ENCODE measurements around the gene RREB1. TPM values are rescaled to one million over a fixed set of nuclear protein-coding genes. Genes with fewer than 3 reads are reported as not detected.

RREB1 gene
- total RNA-seq, 1 experiment from 2014 or later: 35.8 TPM

DNA sequence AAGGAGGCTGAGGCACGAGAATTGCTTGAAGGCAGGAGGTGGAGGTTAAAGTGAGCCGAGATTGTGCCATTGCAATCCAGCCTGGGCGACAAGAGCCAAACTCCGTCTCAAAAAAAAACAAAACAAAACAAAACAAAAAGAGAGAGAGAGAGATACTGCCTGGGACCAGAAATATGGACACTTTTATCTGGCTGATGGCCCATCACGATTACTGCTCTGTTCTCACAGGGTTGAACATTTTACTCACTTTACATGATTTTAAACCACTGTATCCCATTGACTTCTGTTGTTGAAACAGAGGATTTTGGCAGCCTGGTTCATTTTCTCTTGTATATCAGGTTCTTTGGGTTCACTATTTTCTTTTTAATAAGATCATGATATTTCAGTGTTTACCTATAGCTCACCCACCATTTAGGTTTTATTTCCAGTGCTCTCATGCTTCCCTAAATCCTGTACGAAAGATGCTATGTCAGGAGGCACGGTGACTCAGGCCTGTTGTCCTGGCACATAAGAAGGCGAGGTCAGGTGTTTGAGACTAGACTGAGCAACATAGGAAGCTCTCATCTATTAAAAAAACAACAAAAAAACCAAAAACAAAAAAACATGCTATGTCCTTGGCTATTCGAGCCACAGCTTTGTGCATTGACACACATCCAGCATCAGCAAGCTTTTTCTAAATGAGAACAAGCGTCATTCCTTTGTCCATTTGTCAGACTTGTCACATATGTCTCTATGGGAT lies 34.5 kb upstream of the RREB1 start:
- DNase-seq: no peak
- Mint-ChIP-seq H3K4me1 (no peaks in the 10 kb centered on the region), H3K27me3 (ENCODE audit: low read depth) (peaks cover 1% of the 10 kb centered on the region; the same call in 1 of the 2 replicates), H3K36me3 (ENCODE audit: insufficient read depth in 1 of 3, low read depth in 3 of 3) (no peaks in the 10 kb centered on the region), H3K27ac (no peak overlapping the region; a peak in 1 of 7 replicates), H3K4me3 (no peak overlapping the region), H3K9me3 (no peaks in the 10 kb centered on the region)
- Histone ChIP-seq H2BK5ac (ENCODE audit: insufficient read length, low read length) (no peak overlapping the region), H3K4ac (ENCODE audit: low read depth, low read length) (no peak overlapping the region), H4K20me1 (ENCODE audit: control insufficient read depth, insufficient read depth, insufficient read length) (no peaks in the 10 kb centered on the region), H3K23ac (ENCODE audit: insufficient read length, low read depth, low read length) (no peak overlapping the region), H4K8ac (replicated peaks; ENCODE audit: insufficient read length, low read depth, low read length) (no peak overlapping the region), H4K91ac (ENCODE audit: insufficient read length, low read depth, low read length) (no peak overlapping the region), H3K27ac (ENCODE audit: insufficient read length, low read depth, low read length) (no peak overlapping the region), H2AK5ac (ENCODE audit: insufficient read length, low read length) (no peak overlapping the region), H3K4me2 (ENCODE audit: insufficient read depth, insufficient read length, low read length) (no peak overlapping the region), H3K79me1 (ENCODE audit: insufficient read depth, low read depth, low read length, poor library complexity, severe bottlenecking) (no peaks in the 10 kb centered on the region), H3K23me2 (ENCODE audit: insufficient read length, low read depth, low read length, poor library complexity, severe bottlenecking) (no peaks in the 10 kb centered on the region), H2BK120ac (ENCODE audit: low read depth, low read length, poor library complexity, severe bottlenecking) (no peak overlapping the region), H3T11ph (ENCODE audit: low read length) (no peak overlapping the region), H3K14ac (ENCODE audit: insufficient read depth, low read length) (no peak overlapping the region), H3K9me3 (ENCODE audit: control insufficient read depth, low read depth, low read length) (no peaks in the 10 kb centered on the region), H3K27me3 (ENCODE audit: insufficient read depth, low read length) (no peaks in the 10 kb centered on the region), H2AFZ (ENCODE audit: low read length) (no peak overlapping the region), H2BK12ac (ENCODE audit: insufficient read length, low read depth, low read length) (no peak overlapping the region), H3K79me2 (ENCODE audit: insufficient read depth, low read length) (no peaks in the 10 kb centered on the region), H3K9ac (ENCODE audit: extremely low read depth, insufficient read length, low read length) (no peak overlapping the region), H3K56ac (ENCODE audit: insufficient read length, low read depth, low read length) (no peak overlapping the region), H2BK15ac (ENCODE audit: low read depth, low read length) (no peak overlapping the region), H3K18ac (ENCODE audit: insufficient read length, low read depth, low read length) (no peak overlapping the region), H2BK20ac (ENCODE audit: low read depth, low read length, poor library complexity, severe bottlenecking) (no peak overlapping the region), H3K4me1 (ENCODE audit: insufficient read depth, low read length) (no peaks in the 10 kb centered on the region), H4K5ac (ENCODE audit: insufficient read length, low read depth, low read length) (no peak overlapping the region)
- TF ChIP-seq, protein P1, sequence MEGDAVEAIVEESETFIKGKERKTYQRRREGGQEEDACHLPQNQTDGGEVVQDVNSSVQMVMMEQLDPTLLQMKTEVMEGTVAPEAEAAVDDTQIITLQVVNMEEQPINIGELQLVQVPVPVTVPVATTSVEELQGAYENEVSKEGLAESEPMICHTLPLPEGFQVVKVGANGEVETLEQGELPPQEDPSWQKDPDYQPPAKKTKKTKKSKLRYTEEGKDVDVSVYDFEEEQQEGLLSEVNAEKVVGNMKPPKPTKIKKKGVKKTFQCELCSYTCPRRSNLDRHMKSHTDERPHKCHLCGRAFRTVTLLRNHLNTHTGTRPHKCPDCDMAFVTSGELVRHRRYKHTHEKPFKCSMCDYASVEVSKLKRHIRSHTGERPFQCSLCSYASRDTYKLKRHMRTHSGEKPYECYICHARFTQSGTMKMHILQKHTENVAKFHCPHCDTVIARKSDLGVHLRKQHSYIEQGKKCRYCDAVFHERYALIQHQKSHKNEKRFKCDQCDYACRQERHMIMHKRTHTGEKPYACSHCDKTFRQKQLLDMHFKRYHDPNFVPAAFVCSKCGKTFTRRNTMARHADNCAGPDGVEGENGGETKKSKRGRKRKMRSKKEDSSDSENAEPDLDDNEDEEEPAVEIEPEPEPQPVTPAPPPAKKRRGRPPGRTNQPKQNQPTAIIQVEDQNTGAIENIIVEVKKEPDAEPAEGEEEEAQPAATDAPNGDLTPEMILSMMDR (conservative IDR thresholded peaks at IDR 0.05): no peak
- WGBS (ENCODE audit: extremely low coverage, insufficient read length, low lambda C conversion rate): no CpG with 5 or more reads among the region's 10 CpGs

Data from H9 (cell line).